Activated CD4-positive, alpha-beta T cell treated with anti-CD3 and anti-CD28 coated beads, Interleukin-2, amount 50 U/mL, for 16 hours (primary cell): ENCODE data around the gene CCSER2.
"Not testable (repeated sequence)": the region's sequence is repeated elsewhere in the genome, so short reads cannot be mapped to it uniquely, and the experiment has no call there.

ENCODE experiments used
- DNase-seq: peaks from one replicate; pipeline ENCODE4 v3.0.0-alpha.2; 2020

Gene CCSER2

DNA sequence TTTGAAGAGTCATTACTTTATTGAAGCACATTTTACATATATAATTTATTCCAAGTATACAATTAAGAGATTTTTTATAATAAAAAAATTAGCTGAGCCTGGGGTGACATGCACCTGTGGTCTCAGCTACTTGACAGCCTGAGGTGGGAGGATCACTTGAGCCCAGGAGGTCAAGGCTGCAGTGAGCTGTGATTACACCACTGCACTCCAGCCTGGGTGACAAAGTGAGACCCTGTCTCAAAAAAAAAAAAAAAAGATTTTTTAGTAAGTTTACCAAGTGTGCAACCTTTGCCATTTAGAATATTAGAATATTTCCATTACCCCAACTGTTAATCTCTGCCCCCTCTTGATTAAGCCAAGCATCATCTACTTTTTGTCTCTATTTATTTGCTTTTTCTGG lies 196.0 kb downstream of the CCSER2 start:
- DNase-seq: no peak

- DNase-seq: no peak
Measured at GRCh38 chr10:84525120-84525806, 196.9 kb downstream of the CCSER2 start.

DNA sequence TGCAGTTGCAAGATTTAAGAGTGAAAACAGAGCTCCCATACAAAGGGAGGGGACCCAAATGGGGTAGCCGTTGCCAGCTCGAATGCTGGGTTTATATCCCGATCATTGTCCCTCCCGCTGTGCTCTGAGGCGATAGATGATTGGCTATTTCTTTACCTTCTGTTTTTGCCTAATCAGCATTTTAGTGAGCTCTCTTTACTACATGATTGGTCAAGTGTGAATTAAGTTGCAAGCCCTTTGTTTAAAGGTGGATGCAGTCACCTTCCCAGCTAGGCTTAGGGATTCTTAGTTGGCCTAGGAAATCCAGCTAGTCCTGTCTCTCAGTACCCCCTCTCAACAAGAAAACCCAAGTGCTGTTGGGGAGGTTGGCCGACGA lies 197.4 kb downstream of the CCSER2 start:
- not testable (repeated sequence) for DNase-seq

DNA sequence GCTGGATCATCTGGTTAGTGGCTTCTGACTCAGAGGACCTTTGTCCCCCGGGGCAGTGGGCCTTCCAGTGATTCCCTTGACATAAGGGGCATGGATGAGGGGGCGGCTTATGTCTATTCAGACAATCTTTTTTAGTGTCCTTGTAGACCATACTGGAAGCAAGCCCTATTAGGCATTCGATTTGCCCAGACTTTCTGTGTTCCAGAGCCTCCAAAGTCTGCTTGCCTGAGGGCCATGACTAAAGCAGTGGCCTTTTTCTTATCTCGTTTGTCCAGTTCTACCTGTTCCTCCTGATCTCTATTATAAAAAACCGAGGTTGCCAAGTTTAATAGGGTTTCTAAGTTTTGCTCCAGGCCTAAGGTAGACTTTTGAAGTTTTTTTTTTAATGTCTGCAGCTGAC lies 199.0 kb downstream of the CCSER2 start:
- not testable (repeated sequence) for DNase-seq

DNA sequence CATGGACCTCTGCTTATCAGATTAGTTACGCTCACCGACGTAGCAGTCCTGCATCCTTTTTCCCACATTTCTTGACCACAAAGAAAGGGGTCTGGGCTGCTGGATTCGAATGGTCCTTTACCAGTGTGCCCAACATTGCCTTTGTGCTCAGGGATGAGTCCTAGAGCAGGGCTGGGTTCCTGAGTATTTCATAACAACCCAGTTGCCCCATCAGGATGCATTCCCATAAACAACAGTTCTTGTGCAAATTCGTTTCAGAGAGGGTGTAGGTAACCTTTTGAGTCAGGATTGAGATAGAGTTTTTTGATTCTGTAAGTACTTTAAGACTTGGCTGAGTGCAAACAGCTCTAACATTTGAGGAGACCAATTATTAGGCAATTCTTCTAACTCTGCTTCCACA lies 200.1 kb downstream of the CCSER2 start:
- DNase-seq: not testable (repeated sequence)

DNA sequence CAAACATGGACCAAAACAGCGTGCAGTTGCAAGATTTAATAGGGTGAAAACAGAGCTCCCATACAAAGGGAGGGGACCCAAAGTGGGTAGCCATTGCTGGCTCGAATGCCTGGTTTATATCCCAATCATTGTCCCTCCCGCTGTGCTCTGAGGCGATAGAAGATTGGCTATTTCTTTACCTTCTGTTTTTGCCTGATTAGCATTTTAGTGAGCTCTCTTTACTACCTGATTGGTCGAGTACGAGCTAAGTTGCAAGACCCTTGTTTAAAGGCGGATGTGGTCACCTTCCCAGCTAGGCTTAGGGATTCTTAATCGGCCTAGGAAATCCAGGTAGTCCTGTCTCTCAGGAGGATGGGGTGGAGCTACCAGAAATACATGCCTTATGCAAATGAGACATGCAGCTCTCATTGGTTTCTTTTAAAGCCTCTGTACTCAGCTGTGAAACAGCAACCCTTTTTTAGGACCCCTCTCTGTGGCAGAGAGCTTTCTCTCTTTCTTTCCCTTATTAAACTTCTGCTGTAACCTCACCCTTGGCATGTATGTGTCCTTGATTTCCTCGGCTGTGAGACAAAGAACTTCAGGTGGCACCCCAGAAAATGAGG lies 202.4 kb downstream of the CCSER2 start:
- no peak for DNase-seq

GRCh38 chr10:84531396-84531795 lies 203.0 kb downstream of the CCSER2 start:
- no peak for DNase-seq

DNA sequence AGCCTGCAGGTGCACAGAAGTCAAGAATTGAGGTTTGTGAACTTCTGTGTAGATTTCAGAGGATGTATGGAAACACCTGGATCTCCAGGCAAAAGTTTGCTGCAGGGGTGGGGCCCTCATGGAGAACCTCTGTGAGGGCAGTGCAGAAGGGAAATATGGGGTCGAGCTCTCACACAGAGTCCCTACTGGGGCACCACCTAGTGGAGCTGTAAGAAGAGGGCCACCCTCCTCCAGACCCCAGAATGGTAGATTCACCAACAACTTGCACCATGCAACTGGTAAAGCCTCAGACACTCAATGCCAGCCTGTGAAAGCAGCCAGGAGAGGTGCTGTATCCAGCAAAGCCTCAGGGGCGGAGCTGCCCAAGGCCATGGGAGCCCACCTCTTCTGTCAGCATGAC lies 205.8 kb downstream of the CCSER2 start:
- DNase-seq: no peak

GRCh38 chr10:84537447-84537931 lies 209.1 kb downstream of the CCSER2 start:
- DNase-seq: peak; percentile 75

GRCh38 chr10:84538036-84538435 lies 209.6 kb downstream of the CCSER2 start:
- no peak for DNase-seq

- DNase-seq: no peak
Measured at GRCh38 chr10:84539216-84539615, 210.8 kb downstream of the CCSER2 start.

DNA sequence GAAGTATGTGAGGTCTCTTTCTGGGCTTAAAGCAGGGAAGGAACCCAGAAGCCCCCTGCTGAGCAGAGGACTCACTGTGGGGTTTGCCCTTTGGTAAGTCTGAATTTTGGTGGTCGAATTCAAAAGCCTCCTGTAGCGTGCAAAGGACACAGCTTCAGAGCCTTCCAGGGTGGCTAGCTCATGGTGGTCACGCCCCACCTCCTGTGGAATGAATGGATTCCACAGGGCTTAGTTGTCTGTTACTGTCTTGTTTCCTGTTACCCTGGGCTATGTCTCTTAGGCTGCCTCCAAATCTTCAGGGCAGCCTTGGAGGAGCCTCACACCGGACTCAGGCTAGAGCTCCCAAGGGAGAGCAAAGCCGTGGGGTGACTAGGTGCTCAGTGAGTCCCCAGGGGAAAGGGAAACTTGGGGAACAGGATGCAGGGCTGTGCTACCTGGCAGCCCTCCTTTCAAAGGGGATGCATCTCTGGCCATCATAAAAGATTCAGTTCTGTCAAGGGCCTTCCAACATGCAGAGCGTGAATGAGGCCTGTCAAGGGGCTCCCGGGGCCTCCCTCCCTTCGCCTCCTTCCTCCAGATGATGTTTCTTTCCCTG lies 211.7 kb downstream of the CCSER2 start:
- DNase-seq: no peak

GRCh38 chr10:84540617-84541288 lies 212.4 kb downstream of the CCSER2 start:
- peak; percentile 78 for DNase-seq

GRCh38 chr10:84541289-84541637 lies 212.9 kb downstream of the CCSER2 start:
- DNase-seq: no peak

GRCh38 chr10:84542522-84543490 lies 214.4 kb downstream of the CCSER2 start:
- DNase-seq: no peak

- no peak for DNase-seq
Measured at GRCh38 chr10:84543948-84544347, 215.6 kb downstream of the CCSER2 start.

DNA sequence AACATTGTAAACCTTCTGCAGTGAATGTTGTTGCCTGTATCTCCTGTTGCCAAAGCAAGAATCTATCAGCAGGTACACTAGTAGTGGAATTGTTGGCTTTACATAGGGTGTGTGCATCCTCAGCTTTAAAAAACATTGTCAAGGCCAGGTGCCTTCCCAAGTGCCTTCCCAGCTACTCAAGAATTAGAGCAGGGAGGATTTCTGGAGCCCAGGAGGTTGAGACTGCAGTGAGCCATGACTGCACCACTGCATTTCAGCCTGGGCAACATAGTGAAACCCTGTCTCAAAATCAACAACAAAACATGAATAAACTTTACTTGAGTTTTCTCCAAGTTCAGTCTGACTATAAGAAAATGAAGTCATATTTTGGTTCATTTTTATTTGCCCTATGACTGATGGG lies 217.3 kb downstream of the CCSER2 start:
- no peak for DNase-seq

DNA sequence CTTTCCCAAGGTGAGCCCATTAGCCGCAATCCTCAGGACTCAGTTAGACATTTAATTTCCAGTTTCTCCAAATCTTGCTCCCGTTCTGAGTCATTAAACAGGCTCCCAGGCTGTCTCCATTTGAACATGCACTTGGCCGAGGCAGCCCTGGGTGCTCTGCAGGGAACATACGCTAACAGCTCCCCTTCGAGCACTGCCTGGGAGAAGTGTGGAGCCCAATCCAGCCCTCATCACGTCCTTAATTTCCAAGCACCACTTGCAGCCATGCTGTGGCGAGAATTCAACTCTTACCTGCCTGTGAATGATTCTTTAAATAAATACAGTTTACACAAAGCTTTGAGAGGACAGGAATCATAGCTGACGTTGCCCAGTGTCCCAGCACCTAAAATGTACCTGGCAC lies 218.2 kb downstream of the CCSER2 start:
- no peak for DNase-seq

DNA sequence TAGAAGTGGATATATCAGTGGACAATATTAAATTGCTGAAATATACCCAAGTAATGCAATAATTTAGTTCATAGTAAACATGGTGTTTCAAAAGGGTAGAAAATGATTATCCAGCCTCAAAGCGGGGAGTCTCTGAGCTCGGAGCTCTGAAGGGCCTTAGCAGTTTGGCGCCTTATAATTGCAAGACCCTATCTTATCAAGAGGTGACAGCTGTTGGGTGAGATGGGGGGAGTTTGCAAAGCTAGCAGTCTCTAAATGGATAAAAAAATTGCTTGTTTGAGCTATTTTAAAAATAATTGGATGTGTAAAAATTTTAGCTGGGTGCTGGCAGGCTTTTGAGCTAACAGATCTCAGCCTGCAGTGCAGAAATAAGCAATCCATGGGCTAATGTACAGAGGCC lies 219.2 kb downstream of the CCSER2 start:
- DNase-seq: no peak

GRCh38 chr10:84548869-84549268 lies 220.5 kb downstream of the CCSER2 start:
- peak; percentile 30 for DNase-seq

- no peak for DNase-seq
Measured at GRCh38 chr10:84549368-84550165, 221.2 kb downstream of the CCSER2 start.
